Brain microvascular endothelial cell (primary cell): ENCODE results near the gene ZBP1.
A peak's percentile ranks its signal among the peaks of the same experiment; 100 is the strongest.

ENCODE experiments used
- DNase-seq: peaks from one replicate; pipeline ENCODE4 v3.0.0-alpha.2; 2020
- H3K27ac ChIP-seq: fragments of 250-450 bp; sonication (Bioruptor Pico); 2 replicates; pipeline ENCODE4 v1.5.1; 2020; ENCODE audit warnings: mild to moderate bottlenecking, moderate library complexity
- H3K27me3 ChIP-seq: fragments of 250-450 bp; sonication (Bioruptor Pico); replicated peaks from 2 replicates; pipeline ENCODE4 v1.5.1; 2020; ENCODE audit warnings: mild to moderate bottlenecking
- H3K36me3 ChIP-seq: fragments of 250-450 bp; sonication (Bioruptor Pico); replicated peaks from 2 replicates; pipeline ENCODE4 v1.5.1; 2020; ENCODE audit warnings: mild to moderate bottlenecking
- H3K4me3 ChIP-seq: 2 replicates; pipeline ENCODE4 v1.5.1; 2011; ENCODE audit warnings: low read depth, mild to moderate bottlenecking, control low read depth, low read length, moderate library complexity
- in situ Hi-C: cut with HindIII; loops from 2 replicates; pipeline ENCODE4 v1.10.0; 2017; ENCODE audit warnings: low sequenced_read_pairs, low pct_ligation_motif_present
- TF ChIP-seq, protein P1 (sequence below): IDR thresholded peaks from 2 replicates; pipeline ENCODE4 v1.5.1; 2011; ENCODE audit warnings: low read depth, mild to moderate bottlenecking, moderate library complexity, low read length, control low read depth, inconsistent platforms; ENCODE audit errors: missing control alignments

ZBP1 gene

DNA sequence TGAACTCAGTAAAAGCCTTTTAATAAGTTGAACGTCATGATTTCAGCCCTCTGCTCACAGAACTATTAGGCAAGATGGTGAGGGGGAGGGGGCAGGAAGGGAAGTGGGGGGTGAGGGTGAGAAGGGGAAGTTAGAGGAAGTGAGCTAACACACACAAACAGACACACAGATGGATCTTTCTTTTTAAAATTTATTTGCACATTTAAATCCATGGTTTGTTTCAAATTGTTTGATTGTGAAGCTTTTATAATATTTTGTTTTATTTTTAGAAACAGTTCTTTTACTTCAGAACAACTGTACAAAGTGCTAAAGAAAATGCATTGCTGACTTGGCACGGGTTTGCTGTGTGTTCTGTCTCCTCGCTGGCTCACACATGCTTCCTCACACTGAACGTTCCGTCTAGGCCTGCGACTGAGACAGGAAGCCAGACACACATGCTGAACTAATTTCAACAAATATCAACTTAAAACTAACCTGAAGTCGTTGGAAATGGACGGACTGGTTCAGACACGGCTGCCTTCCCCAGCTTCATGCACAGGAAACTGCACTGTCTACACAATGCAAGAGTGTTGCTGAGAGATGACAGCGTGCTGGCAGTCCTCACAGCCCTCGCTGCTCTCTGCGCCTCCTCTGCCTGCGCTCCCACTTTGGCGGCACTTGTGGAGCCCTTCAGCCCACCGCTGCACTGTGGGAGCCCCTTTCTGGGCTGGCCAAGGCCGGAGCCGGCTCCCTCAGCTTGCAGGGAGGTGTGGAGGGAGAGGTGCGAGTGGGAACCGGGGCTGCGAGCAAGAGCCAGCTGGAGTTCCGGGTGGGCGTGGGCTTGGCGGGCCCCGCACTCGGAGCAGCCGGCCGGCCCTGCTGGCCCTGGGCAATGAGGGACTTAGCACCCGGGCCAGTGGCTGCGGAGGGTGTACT is 8.1 kb upstream of the ZBP1 start:
- DNase-seq = peak; percentile 19
- H3K36me3 ChIP-seq = no peaks in the 10 kb centered on the region
- in situ Hi-C loops = no loop called here
- H3K27me3 ChIP-seq = no peaks in the 10 kb centered on the region
- TF ChIP-seq, protein P1, sequence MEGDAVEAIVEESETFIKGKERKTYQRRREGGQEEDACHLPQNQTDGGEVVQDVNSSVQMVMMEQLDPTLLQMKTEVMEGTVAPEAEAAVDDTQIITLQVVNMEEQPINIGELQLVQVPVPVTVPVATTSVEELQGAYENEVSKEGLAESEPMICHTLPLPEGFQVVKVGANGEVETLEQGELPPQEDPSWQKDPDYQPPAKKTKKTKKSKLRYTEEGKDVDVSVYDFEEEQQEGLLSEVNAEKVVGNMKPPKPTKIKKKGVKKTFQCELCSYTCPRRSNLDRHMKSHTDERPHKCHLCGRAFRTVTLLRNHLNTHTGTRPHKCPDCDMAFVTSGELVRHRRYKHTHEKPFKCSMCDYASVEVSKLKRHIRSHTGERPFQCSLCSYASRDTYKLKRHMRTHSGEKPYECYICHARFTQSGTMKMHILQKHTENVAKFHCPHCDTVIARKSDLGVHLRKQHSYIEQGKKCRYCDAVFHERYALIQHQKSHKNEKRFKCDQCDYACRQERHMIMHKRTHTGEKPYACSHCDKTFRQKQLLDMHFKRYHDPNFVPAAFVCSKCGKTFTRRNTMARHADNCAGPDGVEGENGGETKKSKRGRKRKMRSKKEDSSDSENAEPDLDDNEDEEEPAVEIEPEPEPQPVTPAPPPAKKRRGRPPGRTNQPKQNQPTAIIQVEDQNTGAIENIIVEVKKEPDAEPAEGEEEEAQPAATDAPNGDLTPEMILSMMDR = no peak
- H3K27ac ChIP-seq = no peak overlapping the region
- no peak overlapping the region for H3K4me3 ChIP-seq

DNA sequence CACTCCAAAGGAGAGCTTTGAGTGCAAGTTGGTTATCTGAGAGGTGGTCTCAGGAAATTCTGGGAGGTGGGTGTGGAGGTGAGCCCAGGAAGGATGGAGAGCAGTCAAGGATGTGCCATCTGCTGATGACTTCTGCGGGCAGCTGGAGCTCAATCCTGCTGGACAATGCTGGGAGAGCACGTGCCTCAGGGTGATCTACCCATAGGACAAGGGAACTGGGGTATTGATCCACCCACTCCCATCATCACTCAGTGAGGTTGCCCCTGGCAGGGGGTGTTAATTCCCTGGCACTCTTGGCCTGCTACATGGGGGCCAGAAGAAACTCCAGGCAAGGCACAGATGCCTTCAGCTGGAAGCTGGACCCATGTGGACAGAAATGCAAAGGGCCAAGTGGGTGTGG is 7.1 kb upstream of the ZBP1 start:
- in situ Hi-C loops = no loop called here
- H3K36me3 ChIP-seq = no peaks in the 10 kb centered on the region
- TF ChIP-seq, protein P1 = no peak
- no peak for DNase-seq
- H3K4me3 ChIP-seq = no peak overlapping the region
- H3K27ac ChIP-seq = no peak overlapping the region
- H3K27me3 ChIP-seq = no peaks in the 10 kb centered on the region

DNA sequence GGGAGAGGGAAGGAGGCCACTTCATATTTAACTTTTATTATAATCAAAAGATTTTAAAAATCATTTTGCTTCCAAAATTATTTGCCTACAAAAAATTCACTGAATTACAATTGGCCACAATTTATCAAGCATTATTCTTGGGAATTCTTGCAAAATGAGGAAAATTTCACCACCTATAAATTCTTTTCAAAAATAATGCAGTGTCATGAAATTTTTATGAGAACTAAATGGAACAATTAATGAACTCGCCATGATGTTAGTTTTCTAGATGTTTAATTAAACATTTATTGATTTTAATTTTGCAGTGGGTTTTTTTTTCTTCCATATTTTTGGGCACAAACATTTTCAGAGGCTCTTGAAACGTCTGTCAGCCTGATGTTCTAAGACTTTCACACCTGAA is 5.8 kb upstream of the ZBP1 start:
- in situ Hi-C loops = no loop called here
- no peaks in the 10 kb centered on the region for H3K36me3 ChIP-seq
- no peak overlapping the region for H3K4me3 ChIP-seq
- TF ChIP-seq, protein P1 = no peak
- DNase-seq = no peak
- H3K27me3 ChIP-seq = no peaks in the 10 kb centered on the region
- H3K27ac ChIP-seq = no peak overlapping the region

DNA sequence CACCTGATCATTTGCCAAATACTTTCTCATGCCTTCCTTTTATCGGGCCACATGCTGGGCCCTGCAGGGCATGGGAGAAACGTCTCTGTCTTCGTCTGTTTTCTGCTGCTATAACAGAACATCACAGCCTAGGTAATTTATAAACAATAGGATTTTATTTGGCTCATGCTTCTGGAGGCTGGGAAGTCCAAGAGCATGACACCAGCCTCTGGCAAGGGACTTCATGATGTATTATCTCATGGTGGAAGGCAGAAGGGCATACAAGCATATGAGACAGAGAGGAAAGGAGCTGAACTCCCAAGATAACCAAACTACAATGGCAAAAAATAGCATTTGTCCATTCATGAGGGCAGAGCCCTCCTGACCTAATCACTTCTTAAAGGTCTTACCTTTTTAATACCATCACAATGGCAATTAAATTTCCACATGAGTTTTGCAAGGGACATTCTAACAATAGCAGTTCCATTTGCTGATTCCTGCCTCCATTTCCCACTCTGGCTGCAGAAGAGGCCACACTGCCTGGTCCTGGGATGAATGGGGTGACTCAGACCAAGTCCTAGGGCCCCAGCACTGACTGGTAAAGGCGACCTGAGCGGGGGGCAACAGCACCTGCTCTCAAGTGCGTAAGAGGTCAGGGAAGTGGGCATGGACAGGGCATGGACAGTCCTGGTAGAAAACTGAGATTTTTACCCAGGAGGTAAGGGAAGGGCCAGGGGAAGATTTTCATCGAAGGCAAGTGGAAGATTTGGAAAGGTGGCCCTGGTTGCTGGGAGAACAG is 5.1 kb upstream of the ZBP1 start:
- DNase-seq = no peak
- TF ChIP-seq, protein P1 = no peak
- Histone ChIP-seq H3K27ac (no peak overlapping the region), H3K27me3 (no peaks in the 10 kb centered on the region), H3K4me3 (no peak overlapping the region), H3K36me3 (no peaks in the 10 kb centered on the region)
- in situ Hi-C loops = no loop called here

DNA sequence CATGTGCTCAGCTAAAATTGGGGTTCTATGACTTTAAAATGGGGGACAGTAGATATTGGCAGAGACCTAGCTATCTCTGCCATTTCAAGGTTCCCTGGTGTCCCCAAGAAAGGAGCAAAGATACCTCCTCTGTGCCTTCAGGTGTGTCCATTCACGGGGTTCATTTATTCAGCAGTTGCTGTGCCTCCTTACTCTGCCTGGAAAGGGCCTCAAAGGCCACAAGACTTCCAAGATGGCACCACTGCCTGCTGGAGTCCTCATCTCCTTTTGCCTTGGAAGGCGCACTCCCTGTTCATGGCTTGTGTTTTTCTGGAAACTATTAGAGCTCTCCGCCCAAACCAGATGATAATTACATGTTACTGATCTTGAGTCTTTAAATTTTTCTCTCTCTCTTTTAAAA is 3.9 kb upstream of the ZBP1 start:
- in situ Hi-C loops = no loop called here
- Histone ChIP-seq H3K4me3 (no peak overlapping the region), H3K27me3 (no peaks in the 10 kb centered on the region), H3K36me3 (no peaks in the 10 kb centered on the region), H3K27ac (no peak overlapping the region)
- TF ChIP-seq, protein P1 = no peak
- no peak for DNase-seq
